HEK293T (cell line): Measurements from ENCODE around the gene UBAP2L.
"Not testable (repeated sequence)": the region's sequence is repeated elsewhere in the genome, so short reads cannot be mapped to it uniquely, and the experiment has no call there.

Source experiments
- CTCF ChIA-PET: fragments of 350-600 bp; formaldehyde crosslinking; extraction: SDS; loops from one replicate; lab custom pipeline; 2021; ENCODE audit warnings: antibody characterized with exemption, inconsistent platforms; lab: Yijun Ruan, JAX
- POLR2A ChIA-PET: fragments of 350-600 bp; formaldehyde crosslinking; extraction: SDS; loops from one replicate; lab custom pipeline; 2020; ENCODE audit warnings: antibody characterized with exemption, inconsistent platforms; lab: Yijun Ruan, JAX
- DNase-seq: peaks from one replicate; pipeline ENCODE4 v3.0.0; 2012; ENCODE audit warnings: mixed read lengths; ENCODE audit errors: extremely low spot score
- ARNT ChIP-seq: fragments of 450-650 bp; IDR thresholded peaks from 2 replicates; pipeline ENCODE4 v1.6.1; 2017; ENCODE audit warnings: mild to moderate bottlenecking
- BHLHE40 ChIP-seq: fragments of 450-650 bp; IDR thresholded peaks from 2 replicates; pipeline ENCODE4 v1.6.1; 2016; ENCODE audit warnings: mild to moderate bottlenecking, moderate library complexity, borderline replicate concordance
- CTBP1 ChIP-seq: fragments of 450-650 bp; IDR thresholded peaks from 2 replicates; pipeline ENCODE4 v1.6.1; 2016; ENCODE audit warnings: borderline replicate concordance
- ELF4 ChIP-seq: fragments of 450-650 bp; IDR thresholded peaks from 2 replicates; pipeline ENCODE4 v1.6.1; 2017; ENCODE audit warnings: antibody characterized with exemption
- FOXA1 ChIP-seq: fragments of 450-650 bp; IDR thresholded peaks from 2 replicates; pipeline ENCODE4 v1.6.1; 2016; ENCODE audit warnings: mild to moderate bottlenecking
- FOXK2 ChIP-seq: fragments of 450-650 bp; IDR thresholded peaks from 2 replicates; pipeline ENCODE4 v1.6.1; 2016; ENCODE audit warnings: mild to moderate bottlenecking
- FOXM1 ChIP-seq: fragments of 450-650 bp; IDR thresholded peaks from 2 replicates; pipeline ENCODE4 v1.6.1; 2017; ENCODE audit warnings: mild to moderate bottlenecking, borderline replicate concordance
- HDGF ChIP-seq: fragments of 450-650 bp; IDR thresholded peaks from 2 replicates; pipeline ENCODE4 v1.6.1; 2017; ENCODE audit warnings: antibody characterized with exemption, borderline replicate concordance
- L3MBTL2 ChIP-seq: fragments of 450-650 bp; conservative IDR thresholded peaks from 2 replicates; pipeline ENCODE4 v1.6.1; 2016; ENCODE audit warnings: mild to moderate bottlenecking
- LEF1 ChIP-seq: fragments of 450-650 bp; IDR thresholded peaks from 2 replicates; pipeline ENCODE4 v1.6.1; 2017; ENCODE audit warnings: mild to moderate bottlenecking, borderline replicate concordance
- NFRKB ChIP-seq: fragments of 450-650 bp; IDR thresholded peaks from 2 replicates; pipeline ENCODE4 v1.6.1; 2016; ENCODE audit warnings: mild to moderate bottlenecking, moderate library complexity
- SP1 ChIP-seq: fragments of 450-650 bp; IDR thresholded peaks from 2 replicates; pipeline ENCODE4 v1.6.1; 2017
- SUZ12 ChIP-seq: fragments of 450-650 bp; IDR thresholded peaks from 2 replicates; pipeline ENCODE4 v1.6.1; 2016; ENCODE audit warnings: mild to moderate bottlenecking
- TARDBP ChIP-seq: fragments of 450-650 bp; IDR thresholded peaks from 2 replicates; pipeline ENCODE4 v1.6.1; 2016
- ZNF384 ChIP-seq: fragments of 450-650 bp; IDR thresholded peaks from 2 replicates; pipeline ENCODE4 v1.6.1; 2016
- TF ChIP-seq, protein P1 (sequence below): fragments of 450-650 bp; IDR thresholded peaks from 2 replicates; pipeline ENCODE4 v1.6.1; 2016

Gene UBAP2L

DNA sequence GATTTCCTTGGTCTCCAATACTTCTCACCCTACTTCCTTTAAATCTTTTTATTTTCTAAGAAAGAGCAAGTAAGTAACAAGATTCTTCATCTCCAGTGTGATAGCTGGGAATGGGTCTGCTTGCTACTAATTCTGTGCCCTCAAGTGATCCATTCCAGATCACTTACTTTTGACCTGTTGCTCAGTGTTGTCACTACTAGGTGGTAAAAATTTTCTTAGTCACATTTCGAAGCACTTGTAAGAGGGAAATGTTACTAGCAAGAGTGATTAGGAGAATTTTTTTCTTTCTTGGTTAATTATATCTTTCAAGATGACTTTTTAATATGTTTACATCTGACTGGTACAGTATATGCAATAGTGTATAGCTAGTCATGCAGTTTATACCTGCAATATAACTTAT, 2.2 kb downstream of the UBAP2L start:
- CTCF ChIA-PET, result interaction anchor here (1.2 kb wide), 1 partner anchor 48 kb away, joined by 4 read pairs; no protein-coding TSS in a partner anchor
- no peak for DNase-seq
- POLR2A ChIA-PET, result no interaction called here
- TF ChIP-seq ELF4 (no peak), ZNF384 (no peak), FOXA1 (no peak), NFRKB (no peak), BHLHE40 (no peak), HDGF (no peak), CTBP1 (no peak), FOXK2 (no peak), ARNT (no peak), TARDBP (no peak), SUZ12 (no peak), LEF1 (no peak), L3MBTL2 (no peak), FOXM1 (no peak)
- TF ChIP-seq, protein P1, sequence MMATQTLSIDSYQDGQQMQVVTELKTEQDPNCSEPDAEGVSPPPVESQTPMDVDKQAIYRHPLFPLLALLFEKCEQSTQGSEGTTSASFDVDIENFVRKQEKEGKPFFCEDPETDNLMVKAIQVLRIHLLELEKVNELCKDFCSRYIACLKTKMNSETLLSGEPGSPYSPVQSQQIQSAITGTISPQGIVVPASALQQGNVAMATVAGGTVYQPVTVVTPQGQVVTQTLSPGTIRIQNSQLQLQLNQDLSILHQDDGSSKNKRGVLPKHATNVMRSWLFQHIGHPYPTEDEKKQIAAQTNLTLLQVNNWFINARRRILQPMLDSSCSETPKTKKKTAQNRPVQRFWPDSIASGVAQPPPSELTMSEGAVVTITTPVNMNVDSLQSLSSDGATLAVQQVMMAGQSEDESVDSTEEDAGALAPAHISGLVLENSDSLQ, result no peak

DNA sequence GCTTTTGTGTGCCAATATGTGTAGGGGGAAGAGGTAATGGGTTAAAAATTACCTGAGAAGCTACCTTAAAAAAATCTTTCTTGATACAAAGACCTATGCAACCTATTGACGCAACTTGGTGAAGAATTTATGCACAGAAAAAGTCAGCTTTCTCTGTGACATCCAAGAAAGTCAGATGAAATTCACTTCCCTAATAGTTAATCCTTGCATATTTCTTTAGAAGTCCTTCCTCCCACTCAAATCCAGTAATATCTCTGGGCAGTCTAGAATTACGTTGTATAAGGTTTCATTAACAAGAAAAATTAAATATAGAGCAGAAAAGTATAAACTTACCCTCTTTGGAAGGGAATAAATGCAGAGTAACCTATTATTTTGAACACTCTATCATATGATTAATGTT, 2.9 kb downstream of the UBAP2L start:
- DNase-seq, result no peak
- ChIA-PET CTCF (interaction anchor here (1.2 kb wide), 1 partner anchor 48 kb away, joined by 4 read pairs; no protein-coding TSS in a partner anchor), POLR2A (no interaction called here)
- TF ChIP-seq, protein P1, result no peak
- TF ChIP-seq ARNT (no peak), FOXK2 (no peak), FOXM1 (no peak), ELF4 (no peak), SP1 (no peak)

DNA sequence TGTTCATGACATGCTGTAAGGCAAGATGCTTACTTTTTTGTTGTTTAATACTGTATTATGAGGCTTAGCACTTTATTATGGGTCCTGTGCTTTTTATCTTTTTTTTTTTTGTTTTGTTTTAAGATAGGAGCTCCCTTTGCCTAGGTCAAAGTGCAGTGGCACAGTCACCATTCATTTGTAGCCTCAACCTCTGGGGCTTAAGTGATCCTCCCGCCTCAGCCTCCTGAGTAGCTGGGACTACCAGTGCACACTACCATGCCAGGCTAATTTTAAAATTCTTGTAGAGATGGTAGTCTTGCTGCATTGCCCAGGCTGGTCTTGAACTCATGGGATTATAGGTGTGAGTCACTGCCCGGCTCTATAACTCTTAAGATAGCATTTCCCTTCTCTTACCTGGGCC, 4.6 kb downstream of the UBAP2L start:
- no peak for TF ChIP-seq NFRKB
- no peak for TF ChIP-seq ELF4
- TF ChIP-seq TARDBP, result no peak
- no peak for TF ChIP-seq FOXK2
- TF ChIP-seq L3MBTL2, result no peak
- no peak for TF ChIP-seq FOXM1
- no peak for TF ChIP-seq LEF1
- no peak for TF ChIP-seq SP1
- TF ChIP-seq SUZ12, result no peak
- CTCF ChIA-PET, result no interaction called here
- DNase-seq, result no peak
- POLR2A ChIA-PET, result no interaction called here

DNA sequence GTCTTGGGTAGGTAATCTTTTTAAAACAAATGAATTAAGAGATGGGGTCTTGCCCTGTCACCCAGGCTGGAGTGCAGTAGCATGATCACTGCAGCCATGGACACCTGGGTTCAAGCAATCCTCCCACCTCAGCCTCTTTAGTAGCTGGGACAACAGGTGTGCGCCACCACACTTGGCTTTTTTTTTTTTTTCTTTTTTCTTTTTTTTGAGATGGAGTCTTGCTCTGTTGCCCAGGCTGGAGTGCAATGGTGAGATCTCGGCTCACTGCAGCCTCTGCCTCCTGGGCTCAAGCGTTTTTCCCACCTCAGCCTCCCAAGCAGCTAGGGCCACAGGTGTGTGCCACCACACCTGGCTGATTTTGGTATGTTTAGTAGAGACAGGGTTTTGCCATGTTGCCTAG, 10.4 kb downstream of the UBAP2L start:
- CTCF ChIA-PET, DNase-seq: not testable (repeated sequence)
- POLR2A ChIA-PET, result interaction anchor here (1.3 to 1.9 kb wide), 2 partner anchors 11 kb away, joined by 3 to 7 read pairs; partner anchors contain the start of gene UBAP2L

DNA sequence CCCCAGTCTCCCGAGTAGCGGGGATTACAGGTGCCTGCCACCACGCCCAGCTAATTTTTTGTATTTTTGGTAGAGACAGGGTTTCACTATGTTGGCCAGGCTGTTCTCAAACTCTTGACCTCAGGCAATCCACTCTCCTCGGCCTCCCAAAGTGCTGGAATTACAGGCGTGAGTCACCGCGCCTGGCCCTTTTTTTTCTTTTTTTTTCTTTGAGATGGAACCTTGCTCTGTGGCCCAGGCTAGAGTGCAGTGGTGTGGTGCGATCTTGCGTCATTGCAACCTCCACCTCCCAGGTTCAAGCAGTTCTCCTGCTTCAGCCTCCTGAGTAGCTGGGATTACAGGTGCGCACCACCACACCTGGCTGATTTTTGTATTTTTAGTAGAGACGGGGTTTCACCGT, 12.4 kb downstream of the UBAP2L start:
- DNase-seq, CTCF ChIA-PET, POLR2A ChIA-PET: not testable (repeated sequence)

DNA sequence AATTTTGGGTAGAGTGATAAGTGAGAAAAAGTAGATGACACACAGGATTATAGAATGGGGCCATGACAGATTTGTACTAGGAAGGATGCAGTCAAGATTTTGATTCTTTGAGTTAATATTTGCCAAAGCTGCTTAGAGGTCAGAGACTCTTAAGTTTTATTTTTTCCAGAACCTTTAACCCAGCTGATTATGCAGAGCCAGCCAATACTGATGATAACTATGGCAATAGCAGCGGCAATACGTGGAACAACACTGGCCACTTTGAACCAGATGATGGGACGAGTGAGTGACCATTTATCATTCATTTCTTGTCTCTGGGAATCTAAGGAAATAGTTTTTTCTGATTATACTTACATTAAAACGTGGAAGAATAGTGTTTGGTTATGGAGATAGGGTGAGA, 16.1 kb downstream of the UBAP2L start:
- no peak for TF ChIP-seq LEF1
- TF ChIP-seq FOXA1, result no peak
- no peak for TF ChIP-seq ZNF384
- no peak for TF ChIP-seq SP1
- TF ChIP-seq BHLHE40, result no peak
- no peak for TF ChIP-seq SUZ12
- TF ChIP-seq HDGF, result no peak
- TF ChIP-seq NFRKB, result no peak
- CTCF ChIA-PET, result no interaction called here
- POLR2A ChIA-PET, result no interaction called here
- no peak for DNase-seq

DNA sequence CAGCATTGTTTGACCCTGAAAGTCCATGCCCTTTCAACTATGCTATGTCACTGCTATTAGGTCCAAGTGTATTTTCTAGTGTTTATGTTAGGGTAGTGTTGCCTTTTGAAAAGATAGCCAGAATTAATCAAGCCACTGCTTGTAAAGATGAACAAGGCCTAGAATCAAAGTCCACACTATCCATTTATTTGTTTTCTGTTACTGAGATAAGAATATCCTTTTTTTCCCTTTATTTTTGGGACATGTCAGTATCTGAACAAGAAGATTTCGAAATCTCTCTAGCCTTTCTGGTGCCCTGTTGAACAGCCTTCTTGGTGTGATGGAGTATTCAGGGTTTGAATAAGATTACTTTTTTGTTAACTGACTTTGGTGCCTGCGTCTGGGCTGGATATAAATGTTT, 16.7 kb downstream of the UBAP2L start:
- ChIA-PET CTCF (interaction anchor here (0.7 kb wide), 1 partner anchor 9 kb away, joined by 4 read pairs; no protein-coding TSS in a partner anchor), POLR2A (no interaction called here)
- DNase-seq, result no peak
- no peak for TF ChIP-seq BHLHE40
- TF ChIP-seq L3MBTL2, result no peak
- no peak for TF ChIP-seq ARNT
- no peak for TF ChIP-seq CTBP1
- no peak for TF ChIP-seq HDGF
- TF ChIP-seq SP1, result no peak
- no peak for TF ChIP-seq TARDBP
- no peak for TF ChIP-seq FOXA1
- TF ChIP-seq, protein P1, result no peak
- no peak for TF ChIP-seq NFRKB
- no peak for TF ChIP-seq ZNF384
- TF ChIP-seq SUZ12, result no peak
- TF ChIP-seq FOXK2, result no peak
- TF ChIP-seq LEF1, result no peak
- TF ChIP-seq FOXM1, result no peak
- TF ChIP-seq ELF4, result no peak
